Measurements from ENCODE around the gene LOXHD1.

DNA sequence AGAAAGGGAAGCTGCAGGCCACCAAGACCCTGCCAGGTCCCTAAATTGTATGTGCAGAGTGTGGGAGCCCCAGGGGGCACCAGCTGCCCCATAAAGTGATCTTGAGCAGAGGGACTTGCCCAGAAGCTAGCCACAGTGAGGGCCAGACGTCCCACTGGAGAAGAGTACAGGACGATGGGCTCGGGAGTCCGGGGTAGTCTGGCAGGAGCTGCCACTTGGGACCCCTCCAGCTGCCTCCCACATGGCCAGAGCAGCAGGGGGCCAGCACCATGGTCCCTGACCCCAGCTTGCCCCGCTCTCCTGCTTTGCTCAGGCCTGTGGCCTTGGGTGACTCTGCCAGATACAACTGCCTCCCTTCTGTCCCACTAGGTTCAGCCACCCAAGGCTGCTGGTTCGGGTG, 11.7 kb upstream of the LOXHD1 start:
- TF ChIP-seq, protein P1, sequence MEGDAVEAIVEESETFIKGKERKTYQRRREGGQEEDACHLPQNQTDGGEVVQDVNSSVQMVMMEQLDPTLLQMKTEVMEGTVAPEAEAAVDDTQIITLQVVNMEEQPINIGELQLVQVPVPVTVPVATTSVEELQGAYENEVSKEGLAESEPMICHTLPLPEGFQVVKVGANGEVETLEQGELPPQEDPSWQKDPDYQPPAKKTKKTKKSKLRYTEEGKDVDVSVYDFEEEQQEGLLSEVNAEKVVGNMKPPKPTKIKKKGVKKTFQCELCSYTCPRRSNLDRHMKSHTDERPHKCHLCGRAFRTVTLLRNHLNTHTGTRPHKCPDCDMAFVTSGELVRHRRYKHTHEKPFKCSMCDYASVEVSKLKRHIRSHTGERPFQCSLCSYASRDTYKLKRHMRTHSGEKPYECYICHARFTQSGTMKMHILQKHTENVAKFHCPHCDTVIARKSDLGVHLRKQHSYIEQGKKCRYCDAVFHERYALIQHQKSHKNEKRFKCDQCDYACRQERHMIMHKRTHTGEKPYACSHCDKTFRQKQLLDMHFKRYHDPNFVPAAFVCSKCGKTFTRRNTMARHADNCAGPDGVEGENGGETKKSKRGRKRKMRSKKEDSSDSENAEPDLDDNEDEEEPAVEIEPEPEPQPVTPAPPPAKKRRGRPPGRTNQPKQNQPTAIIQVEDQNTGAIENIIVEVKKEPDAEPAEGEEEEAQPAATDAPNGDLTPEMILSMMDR (tag by site-specific recombination; IDR thresholded peaks at IDR 0.05): no peak
- TF ChIP-seq, protein P2, sequence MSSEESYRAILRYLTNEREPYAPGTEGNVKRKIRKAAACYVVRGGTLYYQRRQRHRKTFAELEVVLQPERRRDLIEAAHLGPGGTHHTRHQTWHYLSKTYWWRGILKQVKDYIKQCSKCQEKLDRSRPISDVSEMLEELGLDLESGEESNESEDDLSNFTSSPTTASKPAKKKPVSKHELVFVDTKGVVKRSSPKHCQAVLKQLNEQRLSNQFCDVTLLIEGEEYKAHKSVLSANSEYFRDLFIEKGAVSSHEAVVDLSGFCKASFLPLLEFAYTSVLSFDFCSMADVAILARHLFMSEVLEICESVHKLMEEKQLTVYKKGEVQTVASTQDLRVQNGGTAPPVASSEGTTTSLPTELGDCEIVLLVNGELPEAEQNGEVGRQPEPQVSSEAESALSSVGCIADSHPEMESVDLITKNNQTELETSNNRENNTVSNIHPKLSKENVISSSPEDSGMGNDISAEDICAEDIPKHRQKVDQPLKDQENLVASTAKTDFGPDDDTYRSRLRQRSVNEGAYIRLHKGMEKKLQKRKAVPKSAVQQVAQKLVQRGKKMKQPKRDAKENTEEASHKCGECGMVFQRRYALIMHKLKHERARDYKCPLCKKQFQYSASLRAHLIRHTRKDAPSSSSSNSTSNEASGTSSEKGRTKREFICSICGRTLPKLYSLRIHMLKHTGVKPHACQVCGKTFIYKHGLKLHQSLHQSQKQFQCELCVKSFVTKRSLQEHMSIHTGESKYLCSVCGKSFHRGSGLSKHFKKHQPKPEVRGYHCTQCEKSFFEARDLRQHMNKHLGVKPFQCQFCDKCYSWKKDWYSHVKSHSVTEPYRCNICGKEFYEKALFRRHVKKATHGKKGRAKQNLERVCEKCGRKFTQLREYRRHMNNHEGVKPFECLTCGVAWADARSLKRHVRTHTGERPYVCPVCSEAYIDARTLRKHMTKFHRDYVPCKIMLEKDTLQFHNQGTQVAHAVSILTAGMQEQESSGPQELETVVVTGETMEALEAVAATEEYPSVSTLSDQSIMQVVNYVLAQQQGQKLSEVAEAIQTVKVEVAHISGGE (tag by site-specific recombination; conservative IDR thresholded peaks at IDR 0.05; ENCODE audit: low read depth): no peak
- TF ChIP-seq ZNF768 (tag by site-specific recombination; IDR thresholded peaks at IDR 0.05) (no peak), ZNF138 (tag by site-specific recombination; IDR thresholded peaks at IDR 0.05; ENCODE audit: borderline replicate concordance) (no peak)
- TF ChIP-seq, protein P3, sequence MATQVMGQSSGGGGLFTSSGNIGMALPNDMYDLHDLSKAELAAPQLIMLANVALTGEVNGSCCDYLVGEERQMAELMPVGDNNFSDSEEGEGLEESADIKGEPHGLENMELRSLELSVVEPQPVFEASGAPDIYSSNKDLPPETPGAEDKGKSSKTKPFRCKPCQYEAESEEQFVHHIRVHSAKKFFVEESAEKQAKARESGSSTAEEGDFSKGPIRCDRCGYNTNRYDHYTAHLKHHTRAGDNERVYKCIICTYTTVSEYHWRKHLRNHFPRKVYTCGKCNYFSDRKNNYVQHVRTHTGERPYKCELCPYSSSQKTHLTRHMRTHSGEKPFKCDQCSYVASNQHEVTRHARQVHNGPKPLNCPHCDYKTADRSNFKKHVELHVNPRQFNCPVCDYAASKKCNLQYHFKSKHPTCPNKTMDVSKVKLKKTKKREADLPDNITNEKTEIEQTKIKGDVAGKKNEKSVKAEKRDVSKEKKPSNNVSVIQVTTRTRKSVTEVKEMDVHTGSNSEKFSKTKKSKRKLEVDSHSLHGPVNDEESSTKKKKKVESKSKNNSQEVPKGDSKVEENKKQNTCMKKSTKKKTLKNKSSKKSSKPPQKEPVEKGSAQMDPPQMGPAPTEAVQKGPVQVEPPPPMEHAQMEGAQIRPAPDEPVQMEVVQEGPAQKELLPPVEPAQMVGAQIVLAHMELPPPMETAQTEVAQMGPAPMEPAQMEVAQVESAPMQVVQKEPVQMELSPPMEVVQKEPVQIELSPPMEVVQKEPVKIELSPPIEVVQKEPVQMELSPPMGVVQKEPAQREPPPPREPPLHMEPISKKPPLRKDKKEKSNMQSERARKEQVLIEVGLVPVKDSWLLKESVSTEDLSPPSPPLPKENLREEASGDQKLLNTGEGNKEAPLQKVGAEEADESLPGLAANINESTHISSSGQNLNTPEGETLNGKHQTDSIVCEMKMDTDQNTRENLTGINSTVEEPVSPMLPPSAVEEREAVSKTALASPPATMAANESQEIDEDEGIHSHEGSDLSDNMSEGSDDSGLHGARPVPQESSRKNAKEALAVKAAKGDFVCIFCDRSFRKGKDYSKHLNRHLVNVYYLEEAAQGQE (tag by site-specific recombination; IDR thresholded peaks at IDR 0.05): no peak

Measured in HEK293 (cell line).